Liver (tissue), 9 donors: ENCODE measurements around the gene DDX20. TPM values are rescaled to one million over a fixed set of nuclear protein-coding genes. Genes with fewer than 3 reads are reported as not detected.

Experiments
- DNase-seq: peaks from one replicate; pipeline ENCODE4 v3.0.0-alpha.2; 2017; ENCODE audit warnings: low spot score
- H3K27ac ChIP-seq, 2 donors: one replicate each; pipeline ENCODE4 v1.7.0; 2013; ENCODE audit warnings: inconsistent platforms in 2 of 2, low read length in 2 of 2, control low read depth in 1 of 2, low read depth in 1 of 2, mild to moderate bottlenecking in 1 of 2
- H3K27me3 ChIP-seq, 4 donors: one replicate each; pipeline versions ENCODE4 v1.6.1 to v1.7.0; 2013; ENCODE audit warnings: low read length in 3 of 4, inconsistent platforms in 1 of 4, mild to moderate bottlenecking in 1 of 4, moderate library complexity in 1 of 4; ENCODE audit not compliant: control insufficient read depth in 4 of 4, insufficient read depth in 4 of 4
- H3K36me3 ChIP-seq, 4 donors: one replicate each; pipeline versions ENCODE4 v1.6.1 to v1.7.0; 2013; ENCODE audit warnings: low read length in 3 of 4, mild to moderate bottlenecking in 3 of 4, low read depth in 1 of 4, moderate library complexity in 1 of 4; ENCODE audit not compliant: control insufficient read depth in 4 of 4, insufficient read depth in 3 of 4
- H3K4me1 ChIP-seq, 4 donors: one replicate each; pipeline versions ENCODE4 v1.6.1 to v1.7.0; 2013; ENCODE audit warnings: low read length in 3 of 4, mild to moderate bottlenecking in 3 of 4, moderate library complexity in 1 of 4; ENCODE audit not compliant: control insufficient read depth in 4 of 4, insufficient read depth in 4 of 4
- H3K4me3 ChIP-seq, 3 donors: one replicate each; pipeline versions ENCODE4 v1.6.1 to v1.7.0; 2013; ENCODE audit warnings: low read length in 3 of 3, control low read depth in 1 of 3, low read depth in 1 of 3, mild to moderate bottlenecking in 1 of 3
- H3K9ac ChIP-seq, 2 donors: one replicate each; pipeline ENCODE4 v1.7.0; 2013; ENCODE audit warnings: low read length in 2 of 2, mild to moderate bottlenecking in 2 of 2, moderate library complexity in 2 of 2, control low read depth in 1 of 2, low read depth in 1 of 2
- H3K9me3 ChIP-seq, 4 donors: one replicate each; pipeline versions ENCODE4 v1.6.1 to v1.7.0; 2013; ENCODE audit warnings: low read length in 3 of 4; ENCODE audit not compliant: control insufficient read depth in 4 of 4
- ATF3 ChIP-seq: IDR thresholded peaks from 2 replicates; pipeline ENCODE4 v1.6.1; 2016; ENCODE audit warnings: antibody characterized with exemption
- CTCF ChIP-seq: fragments of 150-350 bp; IDR thresholded peaks from 2 replicates; pipeline ENCODE4 v1.5.1; 2017; ENCODE audit warnings: improper control_type of control experiment, low read depth, low read length; ENCODE audit not compliant: missing input control
- EGR1 ChIP-seq, 2 donors: IDR thresholded peaks; 2 replicates each; pipeline ENCODE4 v1.6.1; 2016 to 2018; ENCODE audit warnings: antibody characterized with exemption in 2 of 2, low read depth in 2 of 2
- FOXA1 ChIP-seq: IDR thresholded peaks from 2 replicates; pipeline ENCODE4 v1.6.1; 2016; ENCODE audit warnings: antibody characterized with exemption
- GABPA ChIP-seq, 2 donors: IDR thresholded peaks in 1 of 2; conservative IDR thresholded peaks in 1 of 2; 2 replicates each; pipeline ENCODE4 v1.6.1; 2016; ENCODE audit warnings: antibody characterized with exemption in 2 of 2, mild to moderate bottlenecking in 1 of 2, moderate library complexity in 1 of 2
- HNF4A ChIP-seq, 2 donors: conservative IDR thresholded peaks; 2 replicates each; pipeline ENCODE4 v1.6.1; 2016; ENCODE audit warnings: antibody characterized with exemption in 2 of 2, mild to moderate bottlenecking in 2 of 2
- JUND ChIP-seq, 2 donors: IDR thresholded peaks; 2 replicates each; pipeline ENCODE4 v1.6.1; 2016; ENCODE audit warnings: antibody characterized with exemption in 2 of 2
- MAX ChIP-seq: IDR thresholded peaks from 2 replicates; pipeline ENCODE4 v1.6.1; 2016; ENCODE audit warnings: antibody characterized with exemption
- RAD21 ChIP-seq, 2 donors: IDR thresholded peaks; 2 replicates each; pipeline ENCODE4 v1.6.1; 2016; ENCODE audit warnings: antibody characterized with exemption in 2 of 2, mild to moderate bottlenecking in 2 of 2
- REST ChIP-seq: IDR thresholded peaks from 2 replicates; pipeline ENCODE4 v1.6.1; 2016; ENCODE audit warnings: antibody characterized with exemption, mild to moderate bottlenecking
- RXRA ChIP-seq, 2 donors: IDR thresholded peaks; 2 replicates each; pipeline ENCODE4 v1.6.1; 2017 to 2018; ENCODE audit warnings: antibody characterized with exemption in 2 of 2, mild to moderate bottlenecking in 1 of 2
- SP1 ChIP-seq: IDR thresholded peaks from 2 replicates; pipeline ENCODE4 v1.6.1; 2018; ENCODE audit warnings: antibody characterized with exemption, mild to moderate bottlenecking
- YY1 ChIP-seq: IDR thresholded peaks from 2 replicates; pipeline ENCODE4 v1.6.1; 2016; ENCODE audit warnings: antibody characterized with exemption, mild to moderate bottlenecking
- ZBTB33 ChIP-seq: IDR thresholded peaks from 2 replicates; pipeline ENCODE4 v1.6.1; 2016; ENCODE audit warnings: antibody characterized with exemption
- WGBS: extraction: QIAGEN DNeasy Blood & Tissue Kit; methylation state at CpG from one replicate; pipeline ENCODE4 v1.1.7; 2013; 5-methylcytosine and 5-hydroxymethylcytosine counted together
- polyA plus RNA-seq, 2 donors: library from polyadenylated mRNA; stranded (reverse) in 1 of 2; unstranded in 1 of 2; fragments of 200-250 nt in 1 of 2; fragments of >200 nt in 1 of 2; fragmentation: Nextera tagmentation in 1 of 2; extraction: Ambion mirVana in 1 of 2; gene quantifications; one replicate each; pipeline versions ENCODE4 v1.2.1 to v1.2.3, GENCODE V29; 2013 to 2015
- total RNA-seq, 2 donors: library from RNA; depleted of rRNA; stranded (reverse); fragments of >200 nt; gene quantifications; one replicate each; pipeline ENCODE4 v1.2.3, GENCODE V29; 2014
- donor health status: healthy.
- donor health status: healthy.
- donor health status: healthy.
- donor health status: healthy.
- donor health status: healthy.

The DDX20 gene
- total and polyA plus RNA-seq, 4 donors: 2.3 to 8.6 (median 4.6) TPM

- Histone ChIP-seq H3K9me3 (no peaks in the 10 kb centered on the region), H3K4me3 (no peak overlapping the region), H3K9ac (no peak overlapping the region), H3K36me3 (no peaks in the 10 kb centered on the region), H3K4me1 (no peaks in the 10 kb centered on the region), H3K27me3 (no peaks in the 10 kb centered on the region), H3K27ac (no peak overlapping the region)
- DNase-seq: no peak
- 94% methylated on average over 9 of the region's 9 CpGs for WGBS
- TF ChIP-seq GABPA (IDR thresholded peaks at IDR 0.05 in 1 of 2, conservative IDR thresholded peaks at IDR 0.05 in 1 of 2) (no peak), YY1 (no peak), EGR1 (IDR thresholded peaks at IDR 0.05; ENCODE audit: low read depth in 2 of 2) (no peak), ZBTB33 (no peak), ATF3 (no peak), SP1 (no peak), RAD21 (IDR thresholded peaks at IDR 0.05) (no peak), HNF4A (conservative IDR thresholded peaks at IDR 0.05) (no peak), MAX (no peak), JUND (IDR thresholded peaks at IDR 0.05) (no peak)
Observed at GRCh38 chr1:111745675-111746613, 9.8 kb upstream of the DDX20 start.

- DNase-seq: no peak
- Histone ChIP-seq H3K9ac (no peak overlapping the region), H3K4me1 (no peaks in the 10 kb centered on the region), H3K4me3 (no peak overlapping the region), H3K27me3 (no peaks in the 10 kb centered on the region), H3K27ac (no peak overlapping the region), H3K9me3 (no peaks in the 10 kb centered on the region), H3K36me3 (no peaks in the 10 kb centered on the region)
- TF ChIP-seq FOXA1 (no peak), RXRA (IDR thresholded peaks at IDR 0.05) (peak; percentile 15 to 50), MAX (no peak)
- WGBS: 82% methylated on average over 2 of the region's 2 CpGs
Observed at GRCh38 chr1:111746614-111746999, 9.1 kb upstream of the DDX20 start.

GRCh38 chr1:111747282-111747734 lies 8.4 kb upstream of the DDX20 start:
- WGBS: 35% methylated on average over 3 of the region's 3 CpGs
- Histone ChIP-seq H3K27ac (no peak overlapping the region), H3K4me3 (no peak overlapping the region), H3K9me3 (no peaks in the 10 kb centered on the region), H3K4me1 (no peaks in the 10 kb centered on the region), H3K27me3 (no peaks in the 10 kb centered on the region), H3K36me3 (no peaks in the 10 kb centered on the region), H3K9ac (no peak overlapping the region)
- TF ChIP-seq REST (no peak), RAD21 (IDR thresholded peaks at IDR 0.05) (peak; percentile 71 to 87), CTCF (peak; percentile 68)
- peak; percentile 74 for DNase-seq
